ENCODE data around the gene ISG15. TPM values are rescaled to one million over a fixed set of nuclear protein-coding genes. Genes with fewer than 3 reads are reported as not detected.
"Not testable (repeated sequence)": the region's sequence is repeated elsewhere in the genome, so short reads cannot be mapped to it uniquely, and the experiment has no call there.

Gene ISG15
- total RNA-seq, 1 donor from 2014 or later, result 97.7 TPM

DNA sequence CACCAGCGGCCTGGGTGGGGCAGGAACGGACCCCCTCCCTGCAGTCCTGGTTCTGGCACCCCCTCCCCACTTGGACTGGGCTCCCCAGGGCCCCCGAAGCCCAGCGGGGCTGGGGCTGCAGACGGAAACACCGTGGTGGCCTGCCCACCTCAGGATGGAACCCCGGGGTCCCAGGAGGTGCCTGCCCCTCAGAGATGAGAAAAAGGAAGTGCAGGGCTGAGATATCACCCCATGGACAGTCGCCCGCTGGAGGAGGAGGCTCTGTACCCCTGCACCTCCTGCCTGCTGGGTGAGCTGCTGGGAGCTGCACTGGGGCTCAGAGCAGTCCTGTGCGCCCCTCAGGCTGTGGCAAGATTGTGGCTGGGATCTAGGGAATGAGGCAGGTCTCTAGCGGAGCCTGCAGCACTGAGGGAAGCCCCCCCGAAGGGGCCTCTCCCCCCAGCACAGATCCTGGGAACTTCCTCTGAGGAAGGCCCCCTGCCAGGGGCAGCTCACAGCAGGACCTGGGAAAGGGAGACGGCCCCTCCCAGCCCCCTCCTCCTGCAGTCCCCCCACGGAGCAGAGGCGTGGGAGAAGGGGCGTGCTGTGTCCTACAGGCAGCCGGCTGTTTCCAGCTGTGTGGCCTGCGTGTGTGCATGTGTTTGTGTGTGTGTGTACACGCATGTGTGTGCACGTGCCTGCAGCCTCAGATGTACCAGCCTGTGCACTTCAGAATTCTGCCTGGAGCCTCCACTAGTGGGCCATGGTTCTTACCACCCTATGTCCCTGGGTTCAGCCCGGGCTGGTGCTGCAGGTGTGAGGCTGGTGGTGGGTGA is 13.5 kb downstream of the ISG15 start:
- Histone ChIP-seq H3K4me3 (ENCODE audit: low read depth, low read length) (no peak overlapping the region), H3K36me3 (ENCODE audit: control insufficient read depth, insufficient read depth, low read length) (peaks cover 3% of the 10 kb centered on the region), H3K27me3 (ENCODE audit: control insufficient read depth, insufficient read depth, low read length) (no peaks in the 10 kb centered on the region)
- TF ChIP-seq CTCF (IDR thresholded peaks at IDR 0.05; ENCODE audit: insufficient read depth, low read length, poor library complexity, severe bottlenecking), result no peak
- no peak for DNase-seq (ENCODE audit: low read depth)

DNA sequence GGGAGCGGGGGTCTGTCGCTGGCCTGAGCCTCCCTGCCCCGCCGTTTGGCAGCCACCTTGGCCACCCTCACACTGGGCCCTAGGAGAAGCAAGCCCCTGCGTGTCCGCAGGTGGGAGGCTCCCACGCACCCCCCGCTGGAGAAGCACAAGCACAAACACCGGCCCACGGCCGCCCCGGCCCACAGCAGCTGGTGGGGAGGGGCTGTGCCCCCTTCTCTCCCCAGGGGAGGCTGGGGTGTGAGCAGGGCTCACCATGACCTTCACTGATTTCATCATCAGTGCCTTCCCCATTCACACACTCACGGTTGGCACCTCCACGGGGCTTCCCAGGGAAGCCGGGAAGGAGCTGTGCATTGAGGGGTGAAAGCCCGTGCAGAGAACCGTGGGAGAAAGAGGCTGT is 14.5 kb downstream of the ISG15 start:
- Histone ChIP-seq H3K36me3 (ENCODE audit: control insufficient read depth, insufficient read depth, low read length) (peaks cover 2% of the 10 kb centered on the region), H3K4me3 (ENCODE audit: low read depth, low read length) (no peak overlapping the region), H3K27me3 (ENCODE audit: control insufficient read depth, insufficient read depth, low read length) (no peaks in the 10 kb centered on the region)
- DNase-seq (ENCODE audit: low read depth), result no peak
- no peak for TF ChIP-seq CTCF (IDR thresholded peaks at IDR 0.05; ENCODE audit: insufficient read depth, low read length, poor library complexity, severe bottlenecking)

DNA sequence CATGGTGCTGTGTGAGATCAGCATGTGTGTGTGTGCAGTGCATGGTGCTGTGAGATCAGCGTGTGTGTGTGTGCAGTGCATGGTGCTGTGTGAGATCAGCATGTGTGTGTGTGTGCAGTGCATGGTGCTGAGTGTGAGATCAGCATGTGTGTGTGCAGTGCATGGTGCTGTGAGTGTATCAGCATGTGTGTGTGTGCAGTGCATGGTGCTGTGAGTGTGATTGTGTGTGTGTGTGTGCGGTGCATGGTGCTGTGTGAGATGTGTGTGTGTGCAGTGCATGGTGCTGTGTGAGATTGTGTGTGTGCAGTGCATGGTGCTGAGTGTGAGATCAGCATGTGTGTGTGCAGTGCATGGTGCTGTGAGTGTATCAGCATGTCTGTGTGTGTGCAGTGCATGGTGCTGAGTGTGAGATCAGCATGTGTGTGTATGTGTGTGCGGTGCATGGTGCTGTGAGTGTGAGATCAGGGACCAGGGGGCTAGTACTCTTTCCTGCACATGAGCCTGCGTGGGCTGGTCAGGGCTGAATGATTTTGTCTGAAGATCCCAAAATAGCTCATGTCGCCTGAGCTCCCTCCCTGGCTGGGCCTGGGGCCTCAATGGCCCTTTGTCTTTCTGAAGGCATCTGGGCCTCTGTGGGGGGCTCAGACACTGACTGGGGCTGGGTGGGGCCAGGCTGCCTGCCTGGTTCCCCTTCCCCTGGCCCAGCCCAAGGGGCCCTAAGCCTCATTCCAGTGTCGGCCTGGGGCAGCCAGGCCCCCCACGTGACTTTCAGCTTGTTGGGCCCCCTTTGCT is 17.8 kb downstream of the ISG15 start:
- not testable (repeated sequence) for H3K27me3 ChIP-seq (ENCODE audit: control insufficient read depth, insufficient read depth, low read length); H3K36me3 ChIP-seq (ENCODE audit: control insufficient read depth, insufficient read depth, low read length); DNase-seq (ENCODE audit: low read depth); H3K4me3 ChIP-seq (ENCODE audit: low read depth, low read length)

DNA sequence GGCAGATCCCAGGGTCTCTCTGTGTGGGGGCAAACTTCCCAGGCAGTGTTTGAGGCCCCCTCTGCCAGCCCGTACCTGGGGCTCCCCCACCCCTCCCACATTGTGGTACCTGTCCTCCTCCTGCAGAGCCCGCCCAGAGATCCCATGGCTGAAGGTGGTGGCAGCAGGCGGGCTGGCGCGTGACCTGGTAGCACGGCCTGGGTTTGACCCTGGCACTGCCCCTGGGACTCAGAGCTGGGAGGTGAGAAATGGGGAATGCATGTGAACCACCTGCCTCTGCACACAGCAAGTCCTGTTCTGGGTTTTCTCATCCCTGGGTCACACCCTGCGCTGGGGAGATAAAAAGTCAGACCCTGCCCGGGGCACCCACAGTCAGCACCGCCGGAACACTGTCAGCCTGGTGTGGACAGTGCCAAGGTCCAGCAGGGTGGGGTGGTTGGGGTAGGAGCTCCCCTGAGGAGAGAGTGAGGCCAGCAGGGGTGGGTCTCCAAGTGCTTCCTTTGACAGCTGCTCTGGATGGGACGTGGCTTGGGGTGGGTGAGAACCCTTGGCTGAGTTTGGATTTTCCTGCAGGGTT is 18.4 kb downstream of the ISG15 start:
- H3K36me3 ChIP-seq (ENCODE audit: control insufficient read depth, insufficient read depth, low read length), result peaks cover 1% of the 10 kb centered on the region
- no peak for TF ChIP-seq CTCF (IDR thresholded peaks at IDR 0.05; ENCODE audit: insufficient read depth, low read length, poor library complexity, severe bottlenecking)
- no peak overlapping the region for H3K4me3 ChIP-seq (ENCODE audit: low read depth, low read length)
- H3K27me3 ChIP-seq (ENCODE audit: control insufficient read depth, insufficient read depth, low read length), result no peaks in the 10 kb centered on the region
- no peak for DNase-seq (ENCODE audit: low read depth)

DNA sequence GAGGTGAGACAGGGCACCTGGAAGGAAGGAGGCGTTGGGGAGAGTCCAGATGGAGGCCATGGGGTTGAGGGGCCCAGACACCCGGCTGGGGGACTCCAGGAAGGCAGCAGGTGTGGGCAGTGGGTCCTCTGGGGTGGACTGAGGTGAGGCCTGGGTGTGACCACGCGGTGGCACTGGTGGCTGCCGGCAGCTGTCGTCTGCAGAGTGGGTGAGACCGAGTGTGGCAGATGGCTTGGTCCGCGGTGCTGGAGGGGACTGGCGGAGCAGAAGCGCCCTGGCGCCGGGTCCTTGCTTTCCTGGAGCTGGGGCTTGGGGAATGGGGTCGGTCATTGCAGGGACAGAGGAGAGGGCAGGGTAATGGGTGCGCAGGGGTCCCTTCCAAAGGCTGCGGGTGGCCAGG is 19.1 kb downstream of the ISG15 start:
- no peak for TF ChIP-seq CTCF (IDR thresholded peaks at IDR 0.05; ENCODE audit: insufficient read depth, low read length, poor library complexity, severe bottlenecking)
- no peaks in the 10 kb centered on the region for H3K27me3 ChIP-seq (ENCODE audit: control insufficient read depth, insufficient read depth, low read length)
- H3K36me3 ChIP-seq (ENCODE audit: control insufficient read depth, insufficient read depth, low read length), result peaks cover 1% of the 10 kb centered on the region
- H3K4me3 ChIP-seq (ENCODE audit: low read depth, low read length), result no peak overlapping the region
- DNase-seq (ENCODE audit: low read depth), result no peak

GRCh38 chr1:1033009-1033587 is 19.8 kb downstream of the ISG15 start:
- H3K4me3 ChIP-seq (ENCODE audit: low read depth, low read length), result peak overlapping the region; percentile 8
- peak; percentile 42 for DNase-seq (ENCODE audit: low read depth)
- H3K36me3 ChIP-seq (ENCODE audit: control insufficient read depth, insufficient read depth, low read length), result peaks cover 1% of the 10 kb centered on the region
- H3K27me3 ChIP-seq (ENCODE audit: control insufficient read depth, insufficient read depth, low read length), result no peaks in the 10 kb centered on the region
- TF ChIP-seq CTCF (IDR thresholded peaks at IDR 0.05; ENCODE audit: insufficient read depth, low read length, poor library complexity, severe bottlenecking), result peak; percentile 79
